GM21737 (cell line): Measurements from ENCODE around the gene GLS.
"Not testable (repeated sequence)": the region's sequence is repeated elsewhere in the genome, so short reads cannot be mapped to it uniquely, and the experiment has no call there.

ENCODE experiments used
- ATAC-seq: cut with Tn5 transposase; IDR thresholded peaks from one replicate; pipeline ENCODE4 v1.9.1; 2021; ENCODE audit warnings: mild to moderate bottlenecking, moderate library complexity; ENCODE audit not compliant: unreplicated experiment

The GLS gene

DNA sequence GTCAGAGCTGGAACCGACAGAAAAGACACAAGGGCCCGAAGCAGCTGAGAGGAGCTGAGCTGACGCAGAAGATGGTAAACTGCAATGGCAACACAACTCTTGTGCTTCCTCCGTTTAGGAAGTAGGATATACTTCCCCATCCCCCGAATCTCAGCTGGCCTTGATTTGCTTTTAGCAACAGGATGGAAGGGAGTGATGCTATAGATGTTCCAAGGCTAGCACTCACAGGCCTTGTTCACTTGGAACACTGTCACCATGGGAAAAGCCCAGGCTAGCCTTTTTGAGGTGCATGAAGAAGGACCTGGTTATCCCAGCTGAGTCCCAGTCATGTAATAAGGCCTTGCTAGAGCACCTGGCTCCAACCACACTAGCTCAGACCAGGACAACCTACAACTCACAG is 107.3 kb downstream of the GLS start:
- ATAC-seq: no peak

DNA sequence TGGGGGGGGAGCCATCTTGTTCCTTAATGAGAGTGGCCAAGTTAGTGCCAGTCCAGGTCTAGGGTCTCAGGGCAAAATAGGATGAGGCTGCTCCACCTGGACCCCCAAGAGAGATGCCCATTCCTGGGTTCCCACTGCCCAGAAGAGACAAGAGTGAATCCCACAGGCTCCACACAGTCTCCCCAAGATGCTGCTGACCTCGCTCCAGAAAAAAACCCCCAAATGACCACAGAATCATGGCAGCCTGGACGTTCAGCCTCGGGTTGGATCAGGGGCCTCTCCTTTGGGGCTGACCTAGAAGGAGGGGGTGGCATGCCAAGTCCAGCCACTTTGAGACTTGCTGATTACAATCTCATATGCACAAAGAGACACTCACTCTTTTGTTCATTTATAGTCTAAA is 108.3 kb downstream of the GLS start:
- no peak for ATAC-seq

DNA sequence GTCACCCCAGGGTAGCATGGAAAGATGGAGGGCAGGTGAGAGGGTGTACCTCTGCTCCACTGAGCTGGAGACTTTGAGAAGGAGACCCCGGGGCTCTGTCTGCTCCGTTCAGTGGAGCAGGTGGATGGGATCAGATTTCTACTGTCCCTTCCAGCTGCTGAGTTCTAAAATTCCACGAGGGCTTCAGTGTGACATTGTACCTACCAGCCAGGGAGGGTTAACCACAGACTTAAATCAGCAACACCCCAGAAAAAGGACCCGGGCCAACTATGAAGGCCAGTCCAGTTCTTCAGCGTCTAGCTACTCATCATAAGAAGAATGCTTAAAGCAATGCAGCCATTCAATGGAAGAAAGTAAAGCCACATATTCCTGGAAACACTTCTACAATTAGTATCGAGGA is 109.5 kb downstream of the GLS start:
- ATAC-seq: no peak

DNA sequence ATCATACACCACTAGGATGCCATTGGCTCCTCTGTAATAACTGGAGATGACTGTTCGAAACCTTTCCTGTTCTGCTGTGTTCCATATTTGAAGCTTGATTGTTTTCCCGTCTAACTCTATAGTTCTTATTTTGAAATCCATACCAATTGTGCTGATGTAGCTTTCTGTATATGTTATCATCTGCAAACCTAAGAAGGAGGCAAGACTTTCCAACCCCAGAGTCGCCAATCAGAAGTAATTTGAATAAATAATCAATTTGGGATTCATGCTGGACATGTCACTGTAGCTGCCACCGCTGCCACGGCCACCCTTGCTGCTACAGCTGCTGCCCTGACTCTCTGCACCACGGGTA is 112.6 kb downstream of the GLS start:
- ATAC-seq: no peak

DNA sequence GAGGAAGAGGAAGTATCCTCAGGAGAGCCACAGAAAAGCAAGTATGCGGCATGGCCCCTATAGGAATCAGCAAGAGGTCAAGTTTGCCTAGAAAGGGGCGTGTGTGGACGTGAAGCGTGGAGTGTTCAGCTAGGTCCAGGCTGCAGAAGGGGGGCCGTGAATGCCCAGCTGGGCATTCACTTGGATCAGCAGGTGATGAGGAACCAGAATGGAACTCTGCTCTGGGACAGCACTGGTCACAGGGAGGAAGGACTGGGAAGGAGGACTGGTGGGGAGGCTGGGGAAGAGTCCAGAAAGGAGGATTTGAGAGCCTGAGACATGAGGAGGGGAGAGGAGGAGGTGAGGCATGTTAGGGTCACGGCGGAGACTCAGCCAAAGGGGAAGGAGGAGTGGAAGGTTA is 113.5 kb downstream of the GLS start:
- no peak for ATAC-seq

DNA sequence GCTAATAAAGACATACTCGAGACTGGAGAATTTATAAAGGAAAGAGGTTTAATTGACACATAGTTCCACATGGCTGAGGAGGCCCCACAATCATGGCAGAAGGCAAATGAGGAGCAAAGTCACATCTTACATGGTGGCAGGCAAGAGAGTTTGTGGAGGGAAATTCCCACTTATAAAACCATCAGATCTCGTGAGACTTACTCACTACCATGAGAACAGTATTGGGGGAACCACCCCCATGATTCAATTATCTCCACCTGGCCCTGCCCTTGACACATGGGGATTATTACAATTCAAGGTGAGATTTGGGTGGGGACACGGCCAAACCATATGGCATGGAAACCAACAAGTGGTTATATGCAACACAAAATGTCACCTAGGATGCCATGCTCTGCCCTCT is 114.7 kb downstream of the GLS start:
- ATAC-seq: not testable (repeated sequence)

DNA sequence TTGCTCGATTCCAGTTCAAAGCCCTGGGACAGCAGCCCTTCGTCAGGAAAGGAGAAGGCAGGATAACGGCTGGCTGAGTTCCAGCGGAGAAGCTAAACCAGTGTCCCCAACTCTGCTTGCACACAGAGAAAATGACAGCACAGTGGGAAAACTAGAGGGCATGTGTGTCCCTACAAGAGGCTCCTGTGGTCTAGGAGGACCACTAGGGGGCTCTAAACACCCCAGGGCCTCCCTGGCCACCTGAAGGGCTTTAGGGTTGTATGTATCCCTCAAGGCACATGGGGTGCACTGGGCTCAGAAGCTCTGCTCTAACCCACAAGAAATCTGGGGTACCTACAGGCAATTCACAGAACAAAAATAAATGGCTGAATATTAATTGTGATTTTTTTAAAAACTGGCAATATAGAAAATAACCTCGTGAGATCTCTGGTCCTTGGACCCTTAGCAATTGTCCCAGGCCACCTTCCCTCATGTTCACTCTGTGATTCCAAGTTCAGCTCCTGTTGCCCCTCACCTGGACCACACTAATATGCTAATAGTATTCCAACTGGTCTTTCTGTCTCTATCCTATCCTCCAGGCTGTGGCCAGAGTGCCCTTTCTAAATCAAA is 115.8 kb downstream of the GLS start:
- no peak for ATAC-seq

DNA sequence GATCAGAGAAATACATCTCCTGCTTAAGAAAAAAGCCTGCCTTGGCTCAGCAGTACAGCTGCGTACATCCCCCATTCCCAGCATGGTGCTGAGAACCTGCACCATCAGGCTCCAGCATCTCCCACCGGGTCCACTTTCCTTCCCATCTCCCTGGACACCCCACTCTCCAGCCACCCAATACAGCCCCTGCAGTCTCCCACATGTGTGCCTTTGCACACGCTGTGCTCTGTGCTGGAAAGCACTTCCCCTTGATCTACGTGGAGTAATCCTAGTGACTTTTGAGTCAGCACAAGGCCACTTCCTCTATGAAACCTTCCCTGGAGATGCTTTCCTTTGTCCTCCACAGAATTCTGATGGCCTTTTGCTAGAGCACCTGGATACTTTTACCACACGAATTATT is 116.3 kb downstream of the GLS start:
- no peak for ATAC-seq

DNA sequence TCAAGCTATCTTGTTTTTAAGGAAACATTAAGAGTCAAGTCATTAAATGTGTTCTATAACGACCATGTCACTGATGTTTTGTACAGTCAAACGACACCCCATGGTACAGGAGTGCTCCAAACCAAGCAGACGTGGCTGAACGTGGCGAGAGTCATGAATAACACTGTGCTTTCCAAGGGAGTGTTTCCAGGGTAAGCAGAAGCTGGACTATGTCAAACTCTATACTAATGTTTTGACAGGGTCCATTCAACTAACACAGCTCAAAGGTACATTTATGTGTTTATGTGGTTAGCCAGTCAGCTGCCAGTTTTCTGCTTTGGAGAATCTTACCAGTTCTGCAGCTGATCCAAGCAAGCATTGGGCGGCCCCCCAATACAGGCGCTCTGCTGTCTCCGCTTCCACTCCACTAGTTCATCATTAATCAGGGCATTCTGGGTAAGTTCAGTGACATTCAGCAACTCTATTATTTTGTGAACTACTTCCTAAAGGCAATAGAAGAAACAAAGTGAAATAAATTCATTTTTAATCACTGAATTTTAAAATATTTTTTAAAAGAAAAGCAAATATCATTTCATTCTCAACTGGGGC is 117.0 kb downstream of the GLS start:
- ATAC-seq: no peak

DNA sequence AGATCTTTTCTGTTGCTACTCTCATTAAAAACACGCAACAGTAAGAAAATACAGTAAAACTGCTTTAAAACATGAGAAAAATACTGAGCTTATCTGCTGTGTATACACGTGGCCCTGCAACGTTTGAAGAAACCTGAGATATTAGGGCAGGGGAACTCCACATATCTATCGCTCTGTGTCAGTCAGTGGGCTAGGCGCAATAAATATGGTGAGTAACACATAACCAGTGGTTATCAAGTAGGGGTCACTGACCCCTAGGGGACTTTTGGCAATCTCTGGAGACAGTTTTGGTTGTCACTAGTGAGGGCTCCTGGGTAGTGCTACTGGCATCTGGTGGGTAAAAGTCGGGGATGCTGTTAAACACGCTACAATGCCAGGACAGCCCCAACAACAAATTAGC is 118.4 kb downstream of the GLS start:
- ATAC-seq: no peak

DNA sequence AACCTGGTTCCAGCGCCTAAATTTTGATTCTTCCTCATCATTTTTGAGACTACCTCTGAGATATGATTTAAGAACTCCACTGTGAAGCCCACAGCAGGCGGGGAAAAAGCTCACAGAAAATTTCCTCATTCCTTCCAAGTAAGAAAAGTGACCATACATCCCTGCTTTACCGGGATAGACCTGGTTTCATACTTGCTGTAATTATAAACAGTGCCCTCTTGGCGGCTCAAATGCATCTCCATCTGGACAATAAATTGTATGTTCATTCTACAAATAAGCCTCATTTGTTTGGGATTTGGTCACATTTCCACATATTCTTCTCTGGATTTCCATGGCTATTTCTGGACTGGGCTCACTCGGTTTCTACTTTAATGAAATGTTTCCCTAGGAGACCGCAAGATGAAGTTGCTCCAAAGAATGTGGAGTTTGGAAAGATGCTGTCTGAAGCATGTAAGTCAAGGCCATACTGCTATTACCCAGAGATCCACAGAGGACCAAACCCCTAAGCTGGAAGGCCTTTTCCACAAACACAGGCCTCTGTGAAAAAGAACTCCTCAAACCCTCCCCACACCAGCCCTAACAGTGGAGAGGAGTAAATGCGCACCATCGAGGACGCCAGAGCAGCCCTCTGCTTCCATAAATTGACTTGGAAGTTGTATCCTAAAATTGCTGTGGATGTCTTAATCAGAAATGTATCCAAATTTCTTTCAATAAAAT is 119.5 kb downstream of the GLS start:
- no peak for ATAC-seq

DNA sequence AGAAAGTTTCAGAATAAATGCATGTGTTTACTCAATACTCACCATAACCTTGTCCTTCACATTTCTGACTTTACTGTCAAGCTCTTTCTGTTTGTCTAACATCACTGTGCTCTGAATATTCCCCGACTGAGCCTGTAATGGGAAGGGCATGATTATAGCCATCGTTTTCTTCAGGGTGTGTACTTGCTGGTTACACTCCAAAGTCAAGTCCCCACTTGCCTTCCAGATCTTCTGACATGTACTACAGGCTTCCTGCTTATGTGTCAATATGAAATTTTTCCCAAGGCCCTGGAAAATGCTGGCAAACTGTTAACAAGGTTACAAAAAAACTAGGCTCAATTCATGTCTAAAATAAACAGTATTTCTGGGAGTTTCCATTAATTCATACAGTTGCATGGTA is 120.4 kb downstream of the GLS start:
- no peak for ATAC-seq

DNA sequence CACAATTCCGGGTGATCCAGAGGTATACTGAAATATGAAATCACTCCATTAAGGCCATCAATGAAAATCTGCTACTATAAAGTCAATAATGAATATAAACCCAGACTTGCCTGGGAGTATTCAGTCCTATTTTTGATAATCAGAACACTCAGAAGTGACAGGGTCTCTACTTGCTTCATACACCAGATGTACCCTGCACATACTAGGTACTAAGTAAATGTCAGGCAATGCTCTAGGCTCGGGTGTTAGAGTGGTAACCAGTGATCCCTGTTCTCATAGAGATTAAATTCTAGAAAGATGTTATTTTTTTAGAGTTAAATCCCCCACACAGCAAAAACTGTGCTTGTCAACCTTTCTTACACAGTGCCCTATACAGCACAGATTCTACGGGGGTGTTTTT is 121.0 kb downstream of the GLS start:
- ATAC-seq: no peak

DNA sequence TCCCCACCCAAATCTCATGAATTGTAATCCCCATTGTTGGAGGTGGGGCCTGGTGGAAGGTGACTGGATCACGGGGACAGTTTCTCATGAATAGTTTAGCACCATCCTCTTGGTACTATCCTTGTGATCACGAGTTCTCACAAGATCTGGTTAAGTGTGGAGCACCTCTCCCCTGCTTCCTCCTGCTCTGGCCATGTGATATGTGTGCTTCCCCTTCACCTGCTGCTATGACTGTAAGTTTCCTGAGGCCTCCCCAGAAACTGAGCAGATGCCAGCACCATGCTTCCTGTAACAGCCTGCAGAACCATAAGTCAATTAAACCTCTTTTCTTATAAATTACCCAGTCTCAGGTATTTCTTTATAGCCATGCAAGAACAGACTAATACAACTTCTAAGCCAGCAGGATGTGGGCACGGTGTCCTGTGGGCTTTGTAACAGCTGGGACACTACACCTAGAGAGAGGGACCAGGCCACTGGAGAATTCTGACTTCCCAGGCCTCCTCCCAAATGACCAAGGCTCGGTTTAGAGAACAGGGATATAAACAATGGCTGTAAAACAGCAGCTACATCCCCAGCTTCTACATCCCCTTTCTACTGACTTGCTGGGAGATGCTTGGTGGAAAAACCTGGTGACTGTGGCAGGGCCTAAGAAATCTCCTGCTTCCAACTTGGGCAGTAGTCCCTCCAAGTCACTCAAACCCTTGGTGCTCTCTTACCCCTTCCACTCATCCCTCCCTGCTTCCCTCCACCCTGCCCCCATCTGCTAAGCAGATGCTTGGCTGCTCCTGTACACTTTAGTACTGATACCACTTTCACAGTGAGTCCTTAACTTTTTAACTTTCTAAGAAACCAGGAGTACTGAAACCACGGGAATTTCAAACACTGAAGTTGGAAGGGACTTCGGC is 123.0 kb downstream of the GLS start:
- ATAC-seq: no peak

DNA sequence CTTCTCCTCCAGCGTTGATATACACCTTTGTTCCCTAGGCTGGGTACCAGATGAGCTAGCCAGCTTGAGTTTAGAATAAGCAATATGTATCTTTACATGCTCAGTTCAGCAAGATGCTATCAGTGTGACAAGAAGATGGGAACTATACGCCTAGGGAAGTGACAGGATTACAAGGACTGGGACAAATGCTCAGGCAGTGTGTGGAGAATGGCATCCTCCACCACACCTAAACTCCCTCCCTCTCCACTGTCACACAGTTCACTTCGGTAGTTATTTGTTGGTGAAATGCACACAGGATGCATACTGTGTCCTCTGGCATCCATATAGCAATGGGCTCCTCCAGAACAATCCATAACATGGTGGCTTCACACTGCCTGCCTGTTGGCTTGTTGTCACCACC is 125.7 kb downstream of the GLS start:
- ATAC-seq: no peak

DNA sequence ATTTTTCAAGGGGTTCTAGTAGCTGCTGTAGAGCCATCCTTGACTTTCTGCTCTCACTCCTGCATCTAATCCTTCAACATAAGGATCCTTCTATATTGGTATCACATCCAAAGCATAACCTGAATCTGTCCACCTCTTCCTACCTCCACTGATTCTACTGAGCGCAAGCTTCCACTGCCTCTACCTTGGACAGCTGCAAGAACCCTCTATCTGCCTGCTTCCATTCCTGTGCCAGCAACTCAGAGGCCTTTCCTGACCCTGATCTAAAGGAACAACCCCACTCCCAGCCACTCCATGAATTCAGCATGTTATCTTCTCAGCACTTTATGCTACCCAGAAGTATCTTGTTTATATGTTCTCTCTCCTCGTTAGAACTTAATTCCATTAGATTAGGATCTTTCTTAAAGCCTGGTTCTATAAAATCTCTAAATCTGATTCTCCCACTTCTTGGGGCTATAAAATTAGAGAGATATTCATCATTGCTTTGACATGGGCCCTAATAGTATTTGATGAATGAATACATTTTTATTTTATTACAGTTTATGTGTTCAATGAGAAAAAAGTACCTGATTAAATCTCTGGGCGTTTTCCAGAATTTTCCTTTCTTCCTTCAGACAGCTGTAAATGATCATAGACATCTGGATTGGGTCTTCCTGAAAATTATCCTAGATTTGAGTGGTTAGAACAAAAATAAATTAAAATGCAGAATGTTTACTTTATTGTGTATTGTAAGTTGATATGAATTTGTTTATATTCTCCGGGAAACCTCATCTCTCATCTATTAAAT is 126.6 kb downstream of the GLS start:
- no peak for ATAC-seq

DNA sequence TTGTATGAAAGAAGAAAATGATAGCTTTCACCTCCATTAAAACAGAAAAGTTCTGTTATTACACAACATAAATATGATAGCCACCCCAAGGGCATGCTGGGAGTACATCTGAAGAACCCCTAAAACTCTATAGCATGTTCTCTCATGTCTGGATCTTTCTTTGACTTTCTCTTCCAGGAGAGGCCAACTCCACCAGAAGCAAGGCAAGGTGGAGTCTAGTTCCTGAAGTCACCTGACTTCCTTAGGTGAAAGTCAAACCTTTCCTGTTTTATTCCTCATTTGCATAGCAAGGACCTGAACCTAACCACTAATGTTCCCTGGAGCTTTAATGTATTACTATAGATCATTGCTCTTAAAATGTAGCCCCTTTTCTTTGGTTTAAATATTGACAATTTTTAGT is 127.7 kb downstream of the GLS start:
- no peak for ATAC-seq

DNA sequence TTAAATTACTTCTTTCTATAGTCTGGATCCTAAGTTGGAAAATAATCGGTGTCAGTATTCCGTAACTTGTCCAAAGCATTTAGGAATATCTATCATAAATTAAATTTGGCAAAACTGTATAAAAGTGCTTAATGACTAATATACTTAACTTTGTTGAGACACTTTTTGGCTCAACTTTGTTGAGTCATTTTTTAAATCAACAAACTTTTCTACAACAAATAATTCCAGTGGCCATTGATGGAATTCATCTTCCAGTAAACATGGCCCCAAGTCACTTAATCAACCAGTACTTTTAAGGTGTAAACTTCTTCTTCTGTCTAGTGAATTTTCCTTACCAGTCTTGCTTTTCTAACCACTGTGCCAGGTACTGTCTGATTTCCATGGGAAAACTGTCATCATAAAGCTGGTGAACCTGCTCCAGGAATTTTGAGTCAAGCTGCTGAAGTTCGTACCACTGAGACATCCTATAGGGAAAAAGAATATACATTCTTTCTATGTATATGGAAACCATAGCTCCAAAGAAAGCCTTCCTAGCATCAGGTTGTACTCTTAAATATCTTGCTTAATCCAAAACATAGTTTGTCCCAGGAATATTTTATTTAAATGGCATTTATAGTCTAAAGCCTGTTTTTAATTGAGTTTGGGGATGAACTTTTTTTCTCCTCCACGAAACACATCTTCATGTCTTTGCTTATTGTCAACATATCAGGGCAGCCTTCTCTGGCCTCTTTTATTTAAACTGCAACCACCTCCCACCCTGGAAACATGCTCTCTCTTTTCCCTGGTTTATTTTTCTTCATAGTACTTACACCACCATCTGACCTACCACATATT is 129.1 kb downstream of the GLS start:
- no peak for ATAC-seq

DNA sequence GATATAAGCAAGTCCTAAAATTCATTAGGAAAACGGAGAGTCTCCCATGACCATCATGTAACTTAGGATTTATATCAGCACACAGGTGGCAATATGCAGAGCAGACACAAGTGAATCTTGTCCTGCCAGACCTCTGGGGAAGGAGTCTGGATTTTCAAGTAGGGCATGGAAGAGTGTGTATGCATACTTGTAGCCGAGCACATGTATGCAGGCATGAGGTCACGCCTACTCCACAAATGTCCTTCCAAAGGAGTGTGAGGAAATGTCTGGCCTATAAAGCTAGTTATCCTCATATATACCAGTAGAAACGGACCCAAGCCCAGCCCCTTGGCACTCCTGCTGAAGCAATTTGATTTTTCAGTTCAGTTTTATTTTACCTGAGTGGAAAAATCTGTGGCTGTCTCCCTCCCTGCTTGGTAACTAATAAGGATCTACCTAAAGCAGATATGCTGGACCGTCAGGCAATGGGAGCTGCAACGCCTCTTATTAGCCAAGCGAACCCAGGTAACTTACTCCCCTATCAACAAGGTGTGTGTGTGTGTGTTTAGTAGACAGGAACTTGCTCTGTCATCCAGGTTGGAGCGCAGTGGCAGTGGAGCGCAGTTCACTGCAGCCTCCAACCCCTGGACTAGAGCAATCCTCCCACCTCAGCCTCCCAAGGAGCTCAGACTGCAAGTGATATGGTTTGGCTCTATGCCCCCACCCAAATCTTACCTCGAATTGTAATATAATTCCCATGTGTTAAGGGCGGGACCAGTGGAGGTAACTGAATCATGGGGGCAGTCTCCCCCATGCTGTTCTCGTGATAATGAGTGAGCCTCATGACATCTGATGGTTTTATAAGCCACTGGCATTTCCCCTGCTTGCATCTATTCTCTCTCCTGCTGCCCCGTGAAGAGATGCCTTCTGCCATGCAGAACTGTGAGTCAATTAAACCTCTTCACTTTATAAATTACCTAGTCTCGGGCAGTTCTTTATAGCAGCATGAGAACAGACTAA is 130.6 kb downstream of the GLS start:
- no peak for ATAC-seq
